Hematopoietic multipotent progenitor cell treated with erythropoietin and hydrocortisone succinate and interleukin-3 and kit ligand, for 17 days (in vitro differentiated cells): ENCODE measurements around the gene PRKAR1B.
"Not testable (repeated sequence)": the region's sequence is repeated elsewhere in the genome, so short reads cannot be mapped to it uniquely, and the experiment has no call there.

Source experiments
- DNase-seq: peaks from one replicate; pipeline ENCODE4 v3.0.0-alpha.2; 2015; ENCODE audit warnings: low spot score

PRKAR1B gene

DNA sequence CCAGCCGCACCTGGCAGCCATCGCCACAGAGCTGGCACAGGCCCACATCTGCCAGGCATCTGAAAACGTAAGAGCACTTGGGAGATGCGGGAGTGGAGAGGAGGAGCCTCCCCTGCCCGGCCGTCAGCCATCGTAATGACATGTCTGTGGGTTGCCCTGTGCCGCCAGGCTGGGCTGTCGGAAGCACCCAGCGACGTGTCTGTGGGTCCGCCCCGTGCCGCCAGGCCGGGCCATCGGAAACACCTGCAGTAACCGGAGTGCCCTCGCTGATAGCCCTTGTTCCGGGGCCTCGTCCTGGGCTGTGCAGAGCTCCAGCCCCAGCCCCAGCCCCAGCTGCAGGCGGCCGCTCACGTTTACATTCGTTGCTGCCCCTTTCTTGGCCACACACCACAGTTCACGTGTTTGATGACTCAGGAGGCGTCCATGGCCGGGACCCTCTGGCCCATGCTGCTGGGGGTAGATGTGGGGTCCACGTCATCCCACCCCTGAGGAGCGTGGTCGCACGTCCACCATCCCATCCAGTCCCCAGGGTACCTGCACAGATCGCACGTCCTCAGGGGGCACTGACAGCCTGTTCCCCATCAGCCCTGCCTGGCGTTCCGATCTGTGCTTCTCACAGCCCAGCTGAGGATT is 30.0 kb upstream of the PRKAR1B start:
- no peak for DNase-seq

DNA sequence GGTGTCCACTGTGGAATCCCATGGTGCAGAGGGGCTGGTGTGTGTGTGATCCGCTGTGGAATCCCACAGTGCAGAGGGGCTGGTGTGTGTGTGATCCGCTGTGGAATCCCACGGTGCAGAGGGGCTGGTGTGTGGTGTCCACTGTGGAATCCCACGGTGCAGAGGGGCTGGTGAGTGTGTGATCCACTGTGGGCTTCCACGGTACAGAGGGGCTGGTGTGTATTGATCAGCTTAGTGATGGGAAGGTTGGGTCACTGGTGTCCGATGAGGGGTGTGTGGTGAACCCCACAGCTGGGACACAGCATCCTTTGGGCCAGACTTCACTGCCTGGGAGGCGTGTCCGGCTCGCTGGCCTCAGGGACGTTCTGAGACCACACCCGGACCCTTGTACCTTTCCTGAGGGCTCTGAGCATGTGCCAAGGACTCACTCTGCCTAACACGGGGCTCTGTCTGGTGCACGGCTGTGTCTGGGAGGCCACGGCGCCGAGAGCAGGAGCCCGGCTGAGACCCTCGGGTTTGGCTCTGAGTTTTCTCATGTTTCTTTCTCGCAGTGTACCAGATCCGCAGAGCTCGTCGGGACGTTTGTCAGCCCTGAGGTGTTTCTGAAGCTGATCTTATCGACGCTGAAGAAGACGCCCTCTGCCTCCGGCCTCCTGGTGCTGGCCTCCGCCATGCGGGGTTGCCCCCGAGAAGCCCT is 29.3 kb upstream of the PRKAR1B start:
- no peak for DNase-seq

DNA sequence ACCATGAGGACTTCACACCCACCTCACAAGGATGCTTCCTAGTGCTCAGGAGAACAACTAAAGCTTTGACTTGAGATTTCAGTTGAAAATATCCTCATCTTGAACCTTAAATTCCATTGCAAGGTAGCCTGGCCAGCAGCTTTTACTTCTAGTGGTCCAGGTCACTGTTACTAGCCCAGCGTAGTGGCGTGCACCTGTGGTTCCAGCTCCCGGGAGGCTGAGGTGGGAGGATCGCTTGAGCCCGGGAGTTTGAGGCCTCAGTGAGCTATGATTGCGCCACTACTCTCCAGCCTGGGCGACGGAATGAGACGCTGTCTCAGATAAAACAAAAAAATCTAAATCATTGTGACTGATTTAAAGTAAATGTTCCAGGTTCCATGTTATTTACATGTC is 28.3 kb upstream of the PRKAR1B start:
- DNase-seq: no peak

DNA sequence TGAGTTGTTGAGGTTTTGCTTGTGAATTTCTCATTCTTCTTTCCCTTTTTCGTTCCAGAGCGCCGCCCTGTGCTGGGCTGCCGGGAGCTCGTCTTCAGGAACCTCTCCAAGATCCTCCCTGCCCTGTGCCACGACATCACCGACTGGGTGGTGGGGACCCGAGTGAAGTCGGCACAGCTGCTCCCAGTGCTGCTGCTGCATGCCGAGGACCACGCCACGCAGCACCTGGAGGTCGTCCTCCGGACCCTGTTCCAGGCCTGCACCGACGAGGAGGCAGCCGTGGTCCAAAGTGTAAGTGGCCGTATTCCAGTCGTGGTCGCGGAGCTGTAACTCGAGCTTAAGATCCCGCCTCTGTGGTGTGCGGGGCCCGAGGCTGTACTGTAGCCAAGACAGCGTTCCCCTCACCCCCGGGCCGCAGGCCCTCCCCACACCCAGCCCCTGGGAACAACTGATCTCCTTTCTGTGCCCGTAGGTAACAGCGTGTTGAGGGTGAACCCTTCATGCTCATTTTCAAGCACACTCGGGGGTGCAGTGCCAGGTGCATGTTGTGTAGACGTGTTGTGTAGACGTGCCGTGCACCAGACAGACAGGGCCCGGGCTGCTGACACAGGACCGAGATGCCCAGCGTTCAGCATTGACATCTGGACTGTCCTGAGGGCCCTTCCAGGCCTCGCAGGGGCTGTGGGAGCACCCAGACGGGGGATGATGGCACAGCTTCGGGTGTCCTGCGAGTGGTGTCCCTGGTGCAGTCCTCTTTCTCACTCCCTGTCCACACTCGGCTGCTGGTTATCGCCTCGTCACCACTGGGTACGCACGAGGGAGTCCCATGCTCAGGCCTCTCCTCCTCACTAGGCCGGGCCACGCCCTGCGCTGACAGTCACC is 27.7 kb upstream of the PRKAR1B start:
- DNase-seq: no peak

DNA sequence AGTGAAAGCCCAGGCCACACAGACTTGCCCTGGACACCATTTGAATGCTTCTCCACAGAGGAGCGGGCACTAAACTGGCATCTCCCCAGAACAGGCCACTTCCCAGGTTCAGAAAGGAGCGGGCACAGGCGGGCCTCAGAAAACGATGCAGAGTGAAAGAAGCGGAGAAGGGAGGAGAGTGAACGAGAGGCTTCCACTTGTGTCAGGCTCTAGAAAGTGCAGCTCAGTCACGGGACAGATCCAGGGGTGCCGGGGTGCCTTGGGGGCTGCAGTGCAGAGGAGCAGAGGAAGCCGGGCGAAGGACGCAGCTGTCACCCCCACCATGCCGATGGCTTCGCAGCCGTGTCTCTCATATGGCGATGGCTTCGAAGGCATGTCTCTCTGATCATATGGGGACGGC is 26.1 kb upstream of the PRKAR1B start:
- DNase-seq: no peak

DNA sequence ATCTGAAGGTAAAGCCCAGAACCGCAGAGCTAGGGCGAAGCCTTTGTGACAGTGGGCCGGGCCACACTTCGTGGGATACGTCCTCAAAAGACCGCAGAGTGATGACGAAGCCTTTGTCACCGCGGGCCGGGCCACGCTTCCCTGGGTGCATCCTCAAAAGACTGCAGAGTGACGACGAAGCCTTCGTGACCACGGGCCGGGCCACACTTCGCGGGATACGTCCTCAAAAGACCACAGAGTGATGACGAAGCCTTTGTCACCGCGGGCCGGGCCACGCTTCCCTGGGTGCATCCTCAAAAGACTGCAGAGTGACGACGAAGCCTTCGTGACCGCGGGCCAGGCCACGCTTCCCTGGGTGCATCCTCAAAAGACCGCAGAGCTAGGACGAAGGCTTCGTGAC is 25.2 kb upstream of the PRKAR1B start:
- DNase-seq: not testable (repeated sequence)

DNA sequence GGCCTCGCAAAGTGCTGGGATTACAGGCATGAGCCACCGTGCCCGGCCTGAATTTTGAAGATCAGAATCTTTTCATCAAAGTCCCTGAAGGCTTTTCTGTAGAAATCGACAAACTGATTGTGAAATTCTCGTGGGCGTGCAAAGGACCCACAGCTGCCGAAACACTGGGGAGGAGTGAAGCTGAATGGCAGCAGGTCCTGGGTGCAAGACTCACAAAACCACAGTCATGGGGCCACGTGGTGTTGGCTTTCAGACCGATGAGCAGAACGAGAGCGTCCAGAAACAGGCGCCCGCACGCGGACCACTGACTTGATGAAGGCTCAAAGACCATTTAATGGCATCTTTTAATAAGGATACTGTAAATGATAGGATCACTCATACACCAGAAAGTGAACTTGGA is 24.7 kb upstream of the PRKAR1B start:
- DNase-seq: no peak

DNA sequence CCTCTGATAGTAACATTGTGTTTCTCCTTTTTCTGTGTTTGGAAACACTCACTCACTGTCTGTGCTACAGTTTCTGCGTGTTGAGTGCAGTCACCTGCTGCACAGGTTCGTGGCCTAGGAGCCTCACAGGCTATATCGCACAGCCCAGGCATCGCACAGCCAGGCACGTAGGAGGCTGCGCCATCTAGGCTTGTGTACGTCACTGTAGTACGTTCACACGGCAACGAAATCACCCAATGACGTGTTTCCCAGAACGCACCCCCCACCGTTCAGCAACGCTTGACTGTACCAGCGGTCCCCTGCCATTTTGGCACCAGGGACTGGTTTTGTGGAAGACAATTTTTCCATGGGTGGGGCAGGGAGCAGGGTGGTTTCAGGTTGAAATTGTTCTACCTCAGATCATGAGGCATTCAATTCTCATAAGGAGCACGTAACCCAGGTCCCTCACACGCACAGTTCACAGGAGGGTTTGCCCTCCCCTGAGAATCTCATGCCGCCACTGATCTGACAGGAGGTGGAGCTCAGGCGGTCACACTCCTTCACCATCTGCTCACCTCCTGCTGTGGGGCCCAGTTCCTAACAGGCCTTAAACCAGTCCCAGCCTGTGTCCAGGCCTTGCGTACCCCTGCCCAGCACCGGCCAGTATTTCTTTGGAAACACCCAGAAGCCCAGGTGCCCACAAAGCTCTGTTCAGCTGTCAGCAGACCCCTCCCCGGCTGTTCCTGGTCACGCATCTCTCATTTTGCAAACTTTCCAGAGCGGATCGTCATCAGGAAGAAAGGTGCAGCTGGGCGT is 23.2 kb upstream of the PRKAR1B start:
- DNase-seq: no peak

DNA sequence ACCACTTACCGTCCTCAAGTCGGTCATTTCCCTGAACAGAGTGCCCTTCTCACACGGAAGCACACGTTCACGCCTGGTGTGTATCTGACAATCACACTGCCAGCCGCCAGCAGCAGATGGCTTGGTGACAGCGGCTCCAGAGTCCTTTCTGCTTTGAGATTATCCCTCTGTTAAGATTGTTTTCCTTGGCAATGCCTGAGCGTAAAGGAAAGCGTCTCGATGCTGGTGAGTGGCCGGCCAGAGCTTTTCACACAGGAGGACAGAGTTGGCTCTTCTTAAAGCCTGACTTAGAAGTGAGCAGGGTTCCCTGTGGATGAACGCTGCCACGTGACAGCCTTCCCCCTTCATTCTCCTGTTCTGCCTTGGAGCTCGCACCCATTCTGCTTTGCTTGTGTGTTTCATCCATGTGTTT is 22.1 kb upstream of the PRKAR1B start:
- DNase-seq: no peak

DNA sequence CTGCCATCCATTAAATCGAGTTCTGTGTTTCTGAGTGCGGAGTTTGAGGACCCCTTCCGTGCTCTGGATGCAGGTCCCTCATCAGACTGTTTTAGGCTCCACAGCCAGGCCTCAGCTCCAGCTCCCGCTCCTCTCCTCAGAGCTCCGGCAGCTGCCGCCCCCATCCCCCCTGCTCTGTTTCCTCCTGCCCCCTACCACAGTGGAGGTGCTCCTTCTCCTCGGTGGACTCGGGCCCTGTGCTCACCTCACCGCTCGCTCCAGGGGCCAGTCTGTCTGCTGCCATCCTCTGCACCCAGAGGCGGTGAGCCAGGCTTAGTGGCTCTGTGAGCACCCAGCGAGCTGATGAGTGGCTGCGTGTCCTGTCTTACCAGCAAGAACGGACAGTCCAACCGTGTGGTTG is 21.4 kb upstream of the PRKAR1B start:
- no peak for DNase-seq

DNA sequence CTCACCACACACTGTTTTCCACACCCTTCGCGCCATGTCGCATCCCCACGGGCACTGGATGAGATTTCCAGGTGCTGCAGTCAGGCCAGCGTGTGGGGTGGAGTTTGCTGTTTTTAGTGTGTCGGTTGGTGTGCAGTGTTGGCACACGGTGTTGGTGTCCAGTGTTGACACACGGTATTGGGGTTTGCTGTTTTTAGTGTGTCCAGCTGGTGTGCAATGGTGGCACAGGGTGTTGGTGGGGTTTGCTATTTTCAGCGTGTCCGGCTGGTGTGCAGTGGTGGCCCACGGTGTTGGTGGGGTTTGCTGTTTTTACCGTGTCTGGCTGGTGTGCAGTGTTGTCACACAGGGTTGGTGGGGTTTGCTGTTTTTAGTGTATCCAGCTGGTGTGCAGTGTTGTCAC is 20.1 kb upstream of the PRKAR1B start:
- no peak for DNase-seq

DNA sequence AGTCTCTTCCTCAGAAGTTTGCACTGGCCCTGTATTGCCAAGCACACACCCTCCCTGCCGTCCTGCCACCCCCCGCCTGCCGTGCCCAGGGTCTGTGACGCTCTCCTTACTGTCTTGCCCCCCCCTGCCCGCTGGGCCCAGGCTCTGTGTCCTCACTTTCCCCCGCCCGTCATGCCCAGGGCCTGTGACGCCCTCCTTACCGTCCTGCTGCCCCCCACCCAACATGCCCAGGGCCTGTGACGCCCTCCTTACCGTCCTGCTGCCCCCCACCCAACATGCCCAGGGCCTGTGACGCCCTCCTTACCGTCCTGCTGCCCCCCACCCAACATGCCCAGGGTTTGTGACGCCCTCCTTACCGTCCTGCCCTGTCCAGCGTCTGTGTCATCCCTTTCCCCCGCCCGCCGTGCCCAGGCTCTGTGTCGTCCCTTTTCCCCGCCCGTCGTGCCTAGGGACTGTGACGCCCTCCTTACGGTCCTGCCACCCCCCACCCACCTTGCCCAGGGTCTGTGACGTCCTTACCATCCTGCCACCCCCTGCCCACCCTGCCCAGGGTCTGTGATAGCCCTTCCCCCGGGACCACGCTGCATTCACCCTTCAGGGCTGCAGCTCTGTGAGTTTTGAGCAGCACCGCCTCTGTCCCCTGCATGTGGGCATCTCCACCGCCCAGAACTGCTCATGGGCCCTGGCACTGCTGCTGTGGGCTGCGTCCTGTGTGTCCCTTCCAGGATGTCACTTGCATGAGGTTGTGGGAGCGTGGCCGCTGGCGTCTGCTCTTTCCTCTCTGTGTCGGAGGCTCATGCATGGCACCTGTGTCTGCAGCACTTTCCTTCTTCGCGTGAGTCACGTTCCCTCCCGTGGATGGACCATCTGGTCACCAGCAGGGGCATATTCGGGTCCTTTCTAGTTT is 19.3 kb upstream of the PRKAR1B start:
- DNase-seq: no peak

DNA sequence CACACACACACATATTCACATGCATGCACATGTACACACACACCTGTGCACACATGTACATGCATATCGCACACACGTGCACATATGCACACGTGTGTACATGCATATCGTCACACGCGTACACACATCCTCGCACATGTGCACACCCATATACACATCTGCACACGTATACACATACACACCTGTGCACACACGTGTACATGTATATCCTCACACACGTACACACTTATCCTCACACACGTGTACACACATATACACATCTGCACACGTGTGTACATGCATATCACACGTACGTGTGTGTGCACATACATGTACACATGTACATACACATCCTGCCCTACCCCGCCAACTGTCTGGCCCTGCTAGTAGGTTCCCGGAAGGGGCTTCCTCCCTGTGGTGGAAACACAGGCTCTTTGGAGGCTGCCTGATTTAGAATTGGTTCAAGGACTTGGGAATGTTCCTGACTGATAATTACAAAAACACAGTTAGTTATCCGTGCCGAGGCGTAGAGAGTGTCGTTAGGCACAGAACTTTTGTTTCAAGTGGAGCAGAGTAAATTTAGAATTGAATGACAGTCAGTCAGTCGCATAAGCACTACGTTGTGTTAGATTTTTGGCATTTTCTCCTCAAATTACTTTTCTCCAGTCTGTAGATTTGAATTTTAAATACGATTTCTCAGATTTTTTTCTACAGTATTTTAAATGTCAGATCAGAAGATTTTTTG is 18.5 kb upstream of the PRKAR1B start:
- no peak for DNase-seq

DNA sequence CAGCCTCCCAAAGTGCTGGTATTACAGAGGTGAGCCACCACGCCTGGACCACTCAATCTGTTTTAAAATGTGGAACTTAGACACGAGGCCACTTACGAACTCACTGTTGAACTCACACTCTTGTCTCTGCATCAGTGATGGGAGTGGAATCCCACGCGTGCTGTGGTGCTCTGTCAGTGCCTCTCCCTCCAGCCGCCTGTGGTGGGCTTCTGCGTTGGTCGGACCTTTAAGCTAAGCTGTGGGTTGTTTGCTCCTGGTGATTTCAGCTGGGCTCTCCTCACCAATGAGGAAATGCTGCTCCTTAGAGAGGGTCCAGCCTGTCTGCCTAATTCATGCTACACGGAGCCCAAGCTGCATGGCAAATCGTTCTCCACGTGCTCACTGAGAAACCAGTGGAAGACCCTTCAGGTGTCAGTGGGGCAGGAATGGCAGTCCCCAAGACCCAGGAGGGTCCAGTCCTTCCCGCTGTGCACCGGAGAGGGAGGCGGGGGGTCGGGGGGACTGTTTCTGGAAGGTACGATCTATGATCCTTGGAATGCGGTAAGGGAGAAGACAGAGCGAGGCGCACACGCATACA is 17.9 kb upstream of the PRKAR1B start:
- DNase-seq: no peak

DNA sequence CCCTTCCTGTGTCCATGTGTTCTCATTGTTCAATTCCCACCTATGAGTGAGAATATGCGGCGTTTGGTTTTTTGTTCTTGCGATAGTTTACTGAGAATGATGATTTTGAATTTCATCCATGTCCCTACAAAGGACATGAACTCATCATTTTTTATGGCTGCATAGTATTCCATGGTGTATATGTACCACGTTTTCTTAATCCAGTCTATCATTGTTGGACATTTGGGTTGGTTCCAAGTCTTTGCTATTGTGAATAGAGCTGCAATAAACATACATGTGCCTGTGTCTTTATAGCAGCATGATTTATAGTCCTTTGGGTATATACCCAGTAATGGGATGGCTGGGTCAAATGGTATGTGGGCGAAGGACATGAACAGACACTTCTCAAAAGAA is 17.0 kb upstream of the PRKAR1B start:
- not testable (repeated sequence) for DNase-seq

DNA sequence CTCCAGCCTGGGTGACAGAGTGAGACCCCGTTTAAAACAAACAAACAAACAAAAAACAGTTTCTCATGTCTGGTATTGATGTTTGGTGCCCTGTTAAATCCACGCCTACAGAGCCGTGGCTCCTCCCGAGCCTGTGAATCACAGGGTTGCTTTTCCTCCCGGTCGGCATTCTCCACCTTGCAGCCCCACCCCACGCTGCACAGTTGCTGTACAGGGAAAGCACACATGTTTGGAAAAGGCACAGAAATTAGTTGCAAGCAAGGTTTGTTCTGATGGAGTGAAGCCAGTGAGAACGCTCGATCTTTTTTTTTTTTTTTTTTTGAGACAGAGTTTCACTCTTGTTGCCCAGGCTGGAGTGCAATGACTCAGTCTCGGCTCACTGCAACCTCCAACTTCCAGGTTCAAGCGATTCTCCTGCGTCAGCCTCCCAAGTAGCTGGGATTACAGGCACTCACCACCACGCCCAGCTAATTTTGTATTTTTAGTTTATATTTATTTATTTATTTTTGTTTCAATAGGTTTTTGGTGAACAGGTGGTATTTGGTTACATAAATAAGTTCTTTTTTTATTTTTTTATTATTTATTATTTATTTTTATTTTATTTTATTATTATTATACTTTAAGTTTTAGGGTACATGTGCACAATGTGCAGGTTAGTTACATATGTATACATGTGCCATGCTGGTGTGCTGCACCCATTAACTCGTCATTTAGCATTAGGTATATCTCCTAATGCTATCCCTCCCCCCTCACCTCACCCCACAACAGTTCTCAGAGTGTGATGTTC is 16.5 kb upstream of the PRKAR1B start:
- not testable (repeated sequence) for DNase-seq

DNA sequence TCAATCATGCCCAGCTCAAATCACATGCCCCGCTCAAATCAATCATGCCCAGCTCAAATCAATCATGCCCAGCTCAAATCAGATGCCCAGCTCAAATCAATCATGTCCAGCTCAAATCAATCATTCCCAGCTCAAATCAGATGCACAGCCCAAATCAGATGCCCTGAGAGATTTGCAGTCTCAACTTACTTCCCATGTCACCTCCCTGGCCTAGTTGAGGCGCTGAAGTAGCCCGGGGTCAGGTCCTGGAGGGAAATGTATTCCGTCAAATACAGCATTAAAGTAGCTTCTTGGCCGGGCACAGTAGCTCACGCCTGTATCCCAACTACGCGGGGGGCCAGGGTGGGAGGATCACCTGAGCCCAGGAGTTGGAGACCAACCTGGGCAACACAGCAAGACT is 15.7 kb upstream of the PRKAR1B start:
- DNase-seq: no peak

DNA sequence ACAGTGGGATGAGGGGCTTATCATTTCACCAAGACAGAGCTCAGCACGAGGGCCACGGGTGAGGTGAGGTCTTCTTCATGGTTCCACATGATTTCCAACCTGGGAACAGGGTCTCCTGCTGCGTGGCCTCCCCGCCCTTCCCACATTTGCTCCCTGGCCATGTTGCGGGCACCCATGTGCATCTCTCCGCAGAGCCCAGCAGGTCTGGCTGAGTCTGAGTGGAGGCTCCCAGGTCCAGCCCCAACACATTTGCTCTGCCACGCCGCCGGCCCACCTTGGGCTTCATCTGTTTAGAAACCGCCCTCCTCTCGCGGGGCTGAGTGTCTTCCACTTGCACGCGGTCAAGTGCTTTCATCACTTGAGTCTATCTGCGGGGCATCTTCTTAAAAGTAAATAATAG is 14.8 kb upstream of the PRKAR1B start:
- DNase-seq: no peak

DNA sequence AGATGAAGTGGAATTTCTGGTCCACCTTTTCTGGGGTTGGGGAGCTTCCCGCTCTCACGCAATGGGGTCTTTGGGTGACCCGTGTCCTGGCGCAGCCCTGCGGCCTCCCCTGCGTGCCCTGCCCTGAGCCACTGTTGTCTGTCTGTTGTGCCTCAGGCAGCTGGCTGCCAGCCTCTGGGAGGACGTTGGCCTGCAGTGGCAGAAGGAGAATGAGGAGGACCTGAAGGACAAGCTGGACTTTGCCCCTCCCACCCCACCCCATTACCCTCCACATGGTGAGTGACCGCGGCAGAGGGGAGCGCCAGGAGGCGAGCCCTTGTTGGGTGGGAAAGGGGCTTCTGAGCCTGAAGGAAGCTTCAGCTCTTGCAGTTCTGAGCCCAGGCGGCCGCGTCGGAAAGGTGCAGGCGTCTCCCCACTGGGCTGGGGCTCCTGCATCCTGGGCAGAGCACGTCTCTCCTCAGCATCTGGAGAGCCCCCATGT is 14.2 kb upstream of the PRKAR1B start:
- no peak for DNase-seq
